ENCODE measurements around the gene MRNIP.

GRCh38 chr5:179797741-179798140 is 60.9 kb downstream of the MRNIP start:
- TF ChIP-seq POLR2A (IDR thresholded peaks at IDR 0.05), result no peak
- TF ChIP-seq CTCF (IDR thresholded peaks at IDR 0.05), result no peak

All from gastroesophageal sphincter (tissue), 3 donors.